ENCODE results near the gene GBP7. TPM values are rescaled to one million over a fixed set of nuclear protein-coding genes. Genes with fewer than 3 reads are reported as not detected.

GBP7 gene
- polyA plus RNA-seq, 3 donors = not detected

DNA sequence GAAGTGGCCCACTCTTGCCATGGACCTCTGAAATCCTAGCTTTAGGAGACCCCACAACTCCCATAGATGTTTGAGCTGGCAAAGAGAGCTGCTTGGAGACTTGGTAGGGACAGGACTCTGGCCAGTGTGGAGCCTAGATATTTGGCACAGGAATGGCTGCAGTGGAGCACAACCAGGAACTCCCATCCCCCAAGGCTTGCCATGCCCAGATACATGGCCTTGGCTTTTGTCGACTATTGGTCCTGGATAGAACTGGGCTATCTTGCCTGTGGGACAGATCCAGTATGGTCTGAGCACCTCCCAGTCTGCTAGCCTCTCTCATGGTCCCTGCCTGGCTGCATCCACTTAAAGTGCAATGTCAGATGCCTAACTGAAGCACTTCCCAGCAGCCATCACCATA, 42.1 kb downstream of the GBP7 start:
- Histone ChIP-seq H3K27ac (ENCODE audit: low read depth in 1 of 2, low read length in 2 of 2) (no peak overlapping the region), H3K36me3 (replicated peaks in 1 of 2; ENCODE audit: control insufficient read depth in 1 of 2, insufficient read depth in 2 of 2, low read length in 2 of 2) (no peaks in the 10 kb centered on the region), H3K9me3 (replicated peaks in 1 of 2; ENCODE audit: control insufficient read depth in 1 of 2, insufficient read depth in 1 of 2, low read length in 2 of 2) (no peaks in the 10 kb centered on the region), H3K27me3 (ENCODE audit: control insufficient read depth in 2 of 2, insufficient read depth in 2 of 2, low read length in 2 of 2) (no peaks in the 10 kb centered on the region), H4K20me1 (ENCODE audit: insufficient read depth, low read length) (no peaks in the 10 kb centered on the region), H3K9ac (ENCODE audit: insufficient read depth, low read length, poor library complexity, severe bottlenecking) (no peak overlapping the region), H3K4me3 (replicated peaks in 1 of 3; ENCODE audit: low read depth in 2 of 3, low read length in 3 of 3) (no peak overlapping the region), H2AFZ (ENCODE audit: insufficient read depth, low read depth, low read length, poor library complexity, severe bottlenecking) (no peak overlapping the region), H3K4me1 (ENCODE audit: control insufficient read depth in 1 of 2, insufficient read depth in 2 of 2, low read length in 2 of 2) (peaks cover 16 to 21% of the 10 kb centered on the region in 2 donors), H3K4me2 (replicated peaks; ENCODE audit: extremely low read depth, low read length, poor library complexity, severe bottlenecking) (no peak overlapping the region), H3K79me2 (ENCODE audit: insufficient read depth, low read length) (no peaks in the 10 kb centered on the region)
- Mint-ChIP-seq H3K27me3 (ENCODE audit: low read depth in 3 of 3) (peaks cover 0 to 3% (median 0%) of the 10 kb centered on the region in 3 donors), H3K4me1 (peaks cover 23% of the 10 kb centered on the region), H3K4me3 (no peak overlapping the region), H3K36me3 (no peaks in the 10 kb centered on the region), H3K27ac (no peak overlapping the region), H3K9me3 (peaks cover 0 to 6% (median 0%) of the 10 kb centered on the region in 7 donors)
- intact Hi-C loops (cut with micrococcal nuclease) = no loop called here
- WGBS (ENCODE audit: insufficient coverage) = 100% methylated on average over 1 of the region's 1 CpG
- TF ChIP-seq, protein P1, sequence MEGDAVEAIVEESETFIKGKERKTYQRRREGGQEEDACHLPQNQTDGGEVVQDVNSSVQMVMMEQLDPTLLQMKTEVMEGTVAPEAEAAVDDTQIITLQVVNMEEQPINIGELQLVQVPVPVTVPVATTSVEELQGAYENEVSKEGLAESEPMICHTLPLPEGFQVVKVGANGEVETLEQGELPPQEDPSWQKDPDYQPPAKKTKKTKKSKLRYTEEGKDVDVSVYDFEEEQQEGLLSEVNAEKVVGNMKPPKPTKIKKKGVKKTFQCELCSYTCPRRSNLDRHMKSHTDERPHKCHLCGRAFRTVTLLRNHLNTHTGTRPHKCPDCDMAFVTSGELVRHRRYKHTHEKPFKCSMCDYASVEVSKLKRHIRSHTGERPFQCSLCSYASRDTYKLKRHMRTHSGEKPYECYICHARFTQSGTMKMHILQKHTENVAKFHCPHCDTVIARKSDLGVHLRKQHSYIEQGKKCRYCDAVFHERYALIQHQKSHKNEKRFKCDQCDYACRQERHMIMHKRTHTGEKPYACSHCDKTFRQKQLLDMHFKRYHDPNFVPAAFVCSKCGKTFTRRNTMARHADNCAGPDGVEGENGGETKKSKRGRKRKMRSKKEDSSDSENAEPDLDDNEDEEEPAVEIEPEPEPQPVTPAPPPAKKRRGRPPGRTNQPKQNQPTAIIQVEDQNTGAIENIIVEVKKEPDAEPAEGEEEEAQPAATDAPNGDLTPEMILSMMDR (IDR thresholded peaks at IDR 0.05) = no peak
- no peak for DNase-seq

DNA sequence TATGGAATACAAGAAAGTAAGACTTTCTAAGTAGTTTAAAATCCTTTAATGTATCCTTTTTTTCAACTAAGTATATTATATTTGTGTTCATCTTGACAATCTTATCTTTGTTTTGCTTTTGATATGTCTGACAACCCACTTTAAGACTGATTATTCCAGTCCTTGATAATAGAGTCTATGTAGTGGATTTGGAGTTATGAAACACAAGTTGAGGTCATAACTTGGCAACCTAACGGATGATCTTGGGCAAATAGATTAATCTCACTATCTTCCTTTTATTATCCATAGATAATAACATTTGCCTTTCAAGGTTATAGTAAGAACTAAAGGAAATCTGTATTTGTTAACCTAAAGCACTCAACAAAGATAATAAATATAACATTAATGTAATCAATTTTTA, 45.1 kb downstream of the GBP7 start:
- peaks cover 0 to 3% (median 0%) of the 10 kb centered on the region in 3 donors for H3K27me3 Mint-ChIP-seq (ENCODE audit: low read depth in 3 of 3)
- Histone ChIP-seq H4K20me1 (ENCODE audit: insufficient read depth, low read length) (no peaks in the 10 kb centered on the region), H3K4me1 (ENCODE audit: control insufficient read depth in 1 of 2, insufficient read depth in 2 of 2, low read length in 2 of 2) (peaks cover 35 to 46% of the 10 kb centered on the region in 2 donors), H3K27me3 (ENCODE audit: control insufficient read depth in 2 of 2, insufficient read depth in 2 of 2, low read length in 2 of 2) (no peaks in the 10 kb centered on the region), H3K79me2 (ENCODE audit: insufficient read depth, low read length) (peaks cover 5% of the 10 kb centered on the region), H3K4me3 (replicated peaks in 1 of 3; ENCODE audit: low read depth in 2 of 3, low read length in 3 of 3) (peak overlapping the region in 1 of 3 experiments; percentile 34), H3K4me2 (replicated peaks; ENCODE audit: extremely low read depth, low read length, poor library complexity, severe bottlenecking) (no peak overlapping the region), H3K9me3 (replicated peaks in 1 of 2; ENCODE audit: control insufficient read depth in 1 of 2, insufficient read depth in 1 of 2, low read length in 2 of 2) (no peaks in the 10 kb centered on the region), H3K9ac (ENCODE audit: insufficient read depth, low read length, poor library complexity, severe bottlenecking) (no peak overlapping the region), H2AFZ (ENCODE audit: insufficient read depth, low read depth, low read length, poor library complexity, severe bottlenecking) (no peak overlapping the region), H3K36me3 (replicated peaks in 1 of 2; ENCODE audit: control insufficient read depth in 1 of 2, insufficient read depth in 2 of 2, low read length in 2 of 2) (no peaks in the 10 kb centered on the region), H3K27ac (ENCODE audit: low read depth in 1 of 2, low read length in 2 of 2) (peak overlapping the region in 1 of 2 donors; percentile 89)
- H3K27ac Mint-ChIP-seq = no peak overlapping the region
- H3K36me3 Mint-ChIP-seq = no peaks in the 10 kb centered on the region
- no peak for DNase-seq
- no CpG with 5 or more reads among the region's 1 CpG for WGBS (ENCODE audit: insufficient coverage)
- TF ChIP-seq, protein P1 (IDR thresholded peaks at IDR 0.05) = no peak
- no peak overlapping the region for H3K4me3 Mint-ChIP-seq
- peaks cover 0 to 14% (median 2%) of the 10 kb centered on the region in 7 donors for H3K9me3 Mint-ChIP-seq
- intact Hi-C loops (cut with micrococcal nuclease) = no loop called here
- H3K4me1 Mint-ChIP-seq = peaks cover 42% of the 10 kb centered on the region
